CD4-positive, alpha-beta T cell (primary cell): Measurements from ENCODE around the gene BPIFA3. TPM values are rescaled to one million over a fixed set of nuclear protein-coding genes. Genes with fewer than 3 reads are reported as not detected.

ENCODE experiments used
- ATAC-seq: fragments of 200-7000 bp; cut with Tn5 transposase; one replicate; pipeline ENCODE4 v1.10.0; 2022; ENCODE audit warnings: mild to moderate bottlenecking; ENCODE audit not compliant: poor library complexity
- CTCF ChIA-PET: fragments of 350-600 bp; sonication (Branson Sonifier 250); formaldehyde crosslinking; loops from one replicate; lab custom pipeline; 2021; ENCODE audit warnings: antibody characterized with exemption, inconsistent platforms; lab: Charles Lee
- POLR2A ChIA-PET: fragments of 350-600 bp; sonication (Branson Sonifier 250); formaldehyde crosslinking; loops from one replicate; lab custom pipeline; 2021; ENCODE audit warnings: antibody characterized with exemption, inconsistent platforms; lab: Charles Lee
- DNase-seq, 14 experiments: peaks; one replicate each; pipeline ENCODE4 v3.0.0-alpha.2; 2013 to 2020; ENCODE audit warnings: mixed read lengths in 2 of 14
- H3K27ac ChIP-seq, 2 donors: one replicate each; pipeline versions ENCODE4 v1.5.1 to v1.7.0; 2013; ENCODE audit warnings: low read length in 2 of 2, low read depth in 1 of 2, mild to moderate bottlenecking in 1 of 2
- H3K27me3 ChIP-seq, 2 experiments: 1 replicate in 1 of 2; 2 replicates in 1 of 2; pipeline versions ENCODE4 v1.6.1 to v1.7.0; 2013; ENCODE audit warnings: low read length in 2 of 2, control low read depth in 1 of 2, mild to moderate bottlenecking in 1 of 2, moderate library complexity in 1 of 2; ENCODE audit not compliant: insufficient read depth in 2 of 2, control insufficient read depth in 1 of 2
- H3K36me3 ChIP-seq: one replicate; pipeline ENCODE4 v1.6.1; 2013; ENCODE audit warnings: low read length, control low read depth; ENCODE audit not compliant: insufficient read depth
- H3K4me1 ChIP-seq: one replicate; pipeline ENCODE4 v1.6.1; 2013; ENCODE audit warnings: low read length, control low read depth; ENCODE audit not compliant: insufficient read depth
- H3K4me3 ChIP-seq: one replicate; pipeline ENCODE4 v1.5.1; 2013; ENCODE audit warnings: mild to moderate bottlenecking, low read length, moderate library complexity
- H3K9me3 ChIP-seq, 2 experiments: 1 replicate in 1 of 2; 2 replicates in 1 of 2; pipeline versions ENCODE4 v1.6.1 to v1.7.0; 2013; ENCODE audit warnings: low read length in 2 of 2, mild to moderate bottlenecking in 2 of 2, control low read depth in 1 of 2, moderate library complexity in 1 of 2; ENCODE audit not compliant: control insufficient read depth in 1 of 2, insufficient read depth in 1 of 2
- H3K27ac Mint-ChIP-seq: one replicate; pipeline ENCODE4 v1.8.0; 2020; ENCODE audit warnings: mixed read lengths
- H3K27me3 Mint-ChIP-seq: one replicate; pipeline ENCODE4 v1.8.0; 2021; ENCODE audit warnings: mixed read lengths
- H3K36me3 Mint-ChIP-seq: one replicate; pipeline ENCODE4 v1.8.0; 2021; ENCODE audit warnings: low read depth, mixed read lengths
- H3K4me1 Mint-ChIP-seq: one replicate; pipeline ENCODE4 v1.8.0; 2021; ENCODE audit warnings: low read depth, mixed read lengths
- H3K4me3 Mint-ChIP-seq: one replicate; pipeline ENCODE4 v1.8.0; 2020; ENCODE audit warnings: mild to moderate bottlenecking, mixed read lengths
- H3K9me3 Mint-ChIP-seq: one replicate; pipeline ENCODE4 v1.8.0; 2020; ENCODE audit warnings: mixed read lengths
- CTCF ChIP-seq: fragments of 200-600 bp; IDR thresholded peaks from one replicate; pipeline ENCODE4 v1.8.0; 2022; ENCODE audit warnings: antibody characterized with exemption, mild to moderate bottlenecking
- intact Hi-C, 2 experiments: fragments of 100-400 bp; cut with DNase I in 1 of 2; cut with micrococcal nuclease in 1 of 2; formaldehyde crosslinking; loops; one replicate each; pipeline versions ENCODE4 v1.15.1 to v1.9.0; 2023 to 2025; cut with DNase I, micrococcal nuclease
- total RNA-seq, 174 experiments: library from RNA in 2 of 174; stranded (reverse) in 2 of 174; gene quantifications; one replicate each; pipeline ENCODE4 v1.2.3 and lab custom pipeline; 2021 to 2026

Gene BPIFA3
- total RNA-seq, 2 experiments from 2014 or later = not detected

GRCh38 chr20:33177866-33178265, 39.3 kb upstream of the BPIFA3 start:
- Histone ChIP-seq H3K36me3 (no peaks in the 10 kb centered on the region), H3K27me3 (no peaks in the 10 kb centered on the region), H3K27ac (no peak overlapping the region), H3K9me3 (no peaks in the 10 kb centered on the region), H3K4me1 (no peaks in the 10 kb centered on the region), H3K4me3 (no peak overlapping the region)
- CTCF ChIA-PET = no interaction called here
- TF ChIP-seq CTCF = no peak
- Mint-ChIP-seq H3K4me1 (no peaks in the 10 kb centered on the region), H3K4me3 (no peak overlapping the region), H3K9me3 (no peaks in the 10 kb centered on the region), H3K27ac (no peak overlapping the region), H3K36me3 (no peaks in the 10 kb centered on the region), H3K27me3 (no peaks in the 10 kb centered on the region)
- DNase-seq (no peak), ATAC-seq (no peak)
- intact Hi-C loops = no loop called here
- POLR2A ChIA-PET = no interaction called here

GRCh38 chr20:33178726-33179125, 38.4 kb upstream of the BPIFA3 start:
- ChIA-PET CTCF (no interaction called here), POLR2A (no interaction called here)
- Mint-ChIP-seq H3K4me3 (no peak overlapping the region), H3K36me3 (no peaks in the 10 kb centered on the region), H3K27ac (no peak overlapping the region), H3K27me3 (no peaks in the 10 kb centered on the region), H3K9me3 (no peaks in the 10 kb centered on the region), H3K4me1 (no peaks in the 10 kb centered on the region)
- no peaks in the 10 kb centered on the region for H3K27me3 ChIP-seq
- H3K4me1 ChIP-seq = no peaks in the 10 kb centered on the region
- TF ChIP-seq CTCF = no peak
- H3K36me3 ChIP-seq = no peaks in the 10 kb centered on the region
- ATAC-seq = no peak
- intact Hi-C loops = no loop called here
- no peaks in the 10 kb centered on the region for H3K9me3 ChIP-seq
- H3K4me3 ChIP-seq = no peak overlapping the region
- DNase-seq = no peak
- no peak overlapping the region for H3K27ac ChIP-seq

- Mint-ChIP-seq H3K27me3 (no peaks in the 10 kb centered on the region), H3K27ac (no peak overlapping the region), H3K4me3 (no peak overlapping the region), H3K9me3 (no peaks in the 10 kb centered on the region), H3K36me3 (no peaks in the 10 kb centered on the region), H3K4me1 (no peaks in the 10 kb centered on the region)
- H3K27ac ChIP-seq = no peak overlapping the region
- no peak for ATAC-seq
- no peaks in the 10 kb centered on the region for H3K9me3 ChIP-seq
- ChIA-PET CTCF (no interaction called here), POLR2A (no interaction called here)
- H3K27me3 ChIP-seq = no peaks in the 10 kb centered on the region
- no peaks in the 10 kb centered on the region for H3K36me3 ChIP-seq
- H3K4me1 ChIP-seq = no peaks in the 10 kb centered on the region
- DNase-seq = no peak
- no peak overlapping the region for H3K4me3 ChIP-seq
- intact Hi-C loops = no loop called here
- no peak for TF ChIP-seq CTCF
These were observed 37.0 kb upstream of the BPIFA3 start for GRCh38 chr20:33180169-33180568.
